Neural progenitor cell (in vitro differentiated cells): ENCODE results near the gene EN2.

Source experiments
- CTCF ChIP-seq: fragments of 200-600 bp; sonication (generic); IDR thresholded peaks from 2 replicates; pipeline ENCODE4 v1.5.1; 2017; ENCODE audit warnings: antibody characterized with exemption, mild to moderate bottlenecking
- EZH2 ChIP-seq: fragments of 200-600 bp; sonication (generic); IDR thresholded peaks from 2 replicates; pipeline ENCODE4 v1.6.1; 2017; ENCODE audit warnings: antibody characterized with exemption, mild to moderate bottlenecking, moderate library complexity
- EZH2phosphoT487 ChIP-seq: fragments of 200-600 bp; sonication (generic); IDR thresholded peaks from 2 replicates; pipeline ENCODE4 v1.6.1; 2017; ENCODE audit warnings: antibody characterized with exemption

GRCh38 chr7:155486783-155487508, 29.0 kb downstream of the EN2 start:
- TF ChIP-seq EZH2: no peak
- no peak for TF ChIP-seq CTCF
- no peak for TF ChIP-seq EZH2phosphoT487
